Ishikawa (cell line): ENCODE results near the gene PPP1CC.

Source experiments
- CEBPB ChIP-seq: IDR thresholded peaks from 2 replicates; pipeline ENCODE4 v1.6.1; 2012
- CREB1 ChIP-seq: IDR thresholded peaks from 2 replicates; pipeline ENCODE4 v1.6.1; 2012; ENCODE audit warnings: low read depth
- EP300 ChIP-seq: IDR thresholded peaks from 2 replicates; pipeline ENCODE4 v1.6.1; 2012; ENCODE audit warnings: borderline replicate concordance
- FOXM1 ChIP-seq: IDR thresholded peaks from 2 replicates; pipeline ENCODE4 v1.6.1; 2012; ENCODE audit warnings: low read depth, borderline replicate concordance
- MAX ChIP-seq: IDR thresholded peaks from 2 replicates; pipeline ENCODE4 v1.6.1; 2012
- NFIC ChIP-seq: IDR thresholded peaks from 2 replicates; pipeline ENCODE4 v1.6.1; 2012
- RAD21 ChIP-seq: IDR thresholded peaks from 2 replicates; pipeline ENCODE4 v1.6.1; 2012; ENCODE audit warnings: low read depth
- REST ChIP-seq: IDR thresholded peaks from 2 replicates; pipeline ENCODE4 v1.6.1; 2012; ENCODE audit warnings: low read depth, mild to moderate bottlenecking
- TAF1 ChIP-seq: IDR thresholded peaks from 2 replicates; pipeline ENCODE4 v1.6.1; 2012; ENCODE audit warnings: low read depth, mild to moderate bottlenecking
- TEAD4 ChIP-seq: IDR thresholded peaks from 2 replicates; pipeline ENCODE4 v1.6.1; 2012
- USF1 ChIP-seq: IDR thresholded peaks from 2 replicates; pipeline ENCODE4 v1.6.1; 2012
- YY1 ChIP-seq: IDR thresholded peaks from 2 replicates; pipeline ENCODE4 v1.6.1; 2012; ENCODE audit warnings: low read depth
- ZBTB7A ChIP-seq: IDR thresholded peaks from 2 replicates; pipeline ENCODE4 v1.6.1; 2012; ENCODE audit warnings: low read depth

- no peak for TF ChIP-seq REST
- no peak for TF ChIP-seq EP300
- no peak for TF ChIP-seq RAD21
- TF ChIP-seq USF1 = no peak
- TF ChIP-seq MAX = no peak
- no peak for TF ChIP-seq CEBPB
- no peak for TF ChIP-seq NFIC
- no peak for TF ChIP-seq YY1
- no peak for TF ChIP-seq CREB1
- no peak for TF ChIP-seq FOXM1
- no peak for TF ChIP-seq TEAD4
- no peak for TF ChIP-seq ZBTB7A
- no peak for TF ChIP-seq TAF1
Measured at GRCh38 chr12:110690127-110690430, 52.6 kb downstream of the PPP1CC start.
